GM12874 (cell line): Measurements from ENCODE around the gene LIPC.

Experiments
- TF ChIP-seq, protein P1 (sequence below): IDR thresholded peaks from 2 replicates; pipeline ENCODE4 v1.5.1; 2011; ENCODE audit warnings: low read depth, mild to moderate bottlenecking, control low read depth, low read length, moderate library complexity; ENCODE audit not compliant: insufficient read depth

LIPC gene

DNA sequence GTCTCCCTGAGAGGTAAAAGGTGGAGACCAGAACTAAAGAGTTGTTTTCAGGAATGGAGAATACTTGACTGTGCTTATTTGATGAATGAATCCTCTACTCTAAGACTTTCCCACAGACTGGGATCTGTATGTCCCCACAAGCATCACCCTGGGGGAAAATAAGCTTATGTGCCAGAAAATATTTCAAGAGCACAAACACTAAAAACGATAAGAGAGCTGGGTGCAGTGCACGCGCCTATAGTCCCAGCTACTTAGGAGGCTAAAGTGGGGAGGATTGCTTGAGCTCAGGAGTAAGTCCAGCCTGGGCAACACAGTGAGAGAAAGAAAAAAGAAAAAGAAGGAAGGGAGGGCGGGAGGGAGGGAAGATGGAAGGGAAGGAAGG is 167.0 kb downstream of the LIPC start:
- TF ChIP-seq, protein P1, sequence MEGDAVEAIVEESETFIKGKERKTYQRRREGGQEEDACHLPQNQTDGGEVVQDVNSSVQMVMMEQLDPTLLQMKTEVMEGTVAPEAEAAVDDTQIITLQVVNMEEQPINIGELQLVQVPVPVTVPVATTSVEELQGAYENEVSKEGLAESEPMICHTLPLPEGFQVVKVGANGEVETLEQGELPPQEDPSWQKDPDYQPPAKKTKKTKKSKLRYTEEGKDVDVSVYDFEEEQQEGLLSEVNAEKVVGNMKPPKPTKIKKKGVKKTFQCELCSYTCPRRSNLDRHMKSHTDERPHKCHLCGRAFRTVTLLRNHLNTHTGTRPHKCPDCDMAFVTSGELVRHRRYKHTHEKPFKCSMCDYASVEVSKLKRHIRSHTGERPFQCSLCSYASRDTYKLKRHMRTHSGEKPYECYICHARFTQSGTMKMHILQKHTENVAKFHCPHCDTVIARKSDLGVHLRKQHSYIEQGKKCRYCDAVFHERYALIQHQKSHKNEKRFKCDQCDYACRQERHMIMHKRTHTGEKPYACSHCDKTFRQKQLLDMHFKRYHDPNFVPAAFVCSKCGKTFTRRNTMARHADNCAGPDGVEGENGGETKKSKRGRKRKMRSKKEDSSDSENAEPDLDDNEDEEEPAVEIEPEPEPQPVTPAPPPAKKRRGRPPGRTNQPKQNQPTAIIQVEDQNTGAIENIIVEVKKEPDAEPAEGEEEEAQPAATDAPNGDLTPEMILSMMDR = no peak

DNA sequence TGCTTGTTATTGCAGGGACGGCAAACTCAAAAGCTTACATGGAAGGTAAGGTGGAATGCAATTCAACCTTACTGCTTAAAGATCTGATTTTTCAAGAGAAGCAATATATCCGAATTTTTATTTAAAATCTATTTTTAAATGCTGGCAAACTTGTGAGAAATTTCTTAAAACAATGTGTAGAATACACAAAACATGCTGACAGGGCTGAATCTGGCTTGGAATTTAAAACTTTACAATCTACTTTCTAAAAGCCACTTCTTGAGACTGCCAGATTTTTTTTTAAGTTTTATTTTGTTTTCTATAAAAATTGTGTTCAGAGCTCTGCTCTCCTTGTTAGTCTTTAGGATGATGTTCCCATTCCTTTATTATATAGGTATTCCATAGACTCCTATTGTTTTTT is 171.0 kb downstream of the LIPC start:
- TF ChIP-seq, protein P1 = no peak

DNA sequence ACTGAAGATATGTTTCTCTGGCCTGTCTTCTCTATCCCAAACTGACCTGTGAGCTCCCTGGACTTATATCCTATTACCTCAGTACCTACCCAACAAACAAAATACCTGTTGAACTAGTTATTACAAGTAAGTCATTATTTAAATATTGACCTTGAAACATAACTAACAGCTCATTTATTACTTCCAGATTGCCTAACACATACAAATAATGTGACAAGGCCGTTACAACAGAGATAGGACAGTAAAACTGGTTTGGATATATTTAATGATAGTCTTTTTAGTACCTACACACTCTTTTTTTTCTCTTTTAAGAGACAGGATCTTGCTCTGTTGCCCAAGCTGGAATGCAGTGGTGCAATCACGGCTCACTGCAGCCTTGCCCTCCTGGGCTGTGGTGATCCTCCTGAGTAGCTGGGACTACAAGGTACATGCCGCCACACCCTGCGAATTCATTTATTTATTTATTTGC is 172.7 kb downstream of the LIPC start:
- TF ChIP-seq, protein P1 = no peak

GRCh38 chr15:58605931-58606530 is 174.2 kb downstream of the LIPC start:
- TF ChIP-seq, protein P1 = no peak

DNA sequence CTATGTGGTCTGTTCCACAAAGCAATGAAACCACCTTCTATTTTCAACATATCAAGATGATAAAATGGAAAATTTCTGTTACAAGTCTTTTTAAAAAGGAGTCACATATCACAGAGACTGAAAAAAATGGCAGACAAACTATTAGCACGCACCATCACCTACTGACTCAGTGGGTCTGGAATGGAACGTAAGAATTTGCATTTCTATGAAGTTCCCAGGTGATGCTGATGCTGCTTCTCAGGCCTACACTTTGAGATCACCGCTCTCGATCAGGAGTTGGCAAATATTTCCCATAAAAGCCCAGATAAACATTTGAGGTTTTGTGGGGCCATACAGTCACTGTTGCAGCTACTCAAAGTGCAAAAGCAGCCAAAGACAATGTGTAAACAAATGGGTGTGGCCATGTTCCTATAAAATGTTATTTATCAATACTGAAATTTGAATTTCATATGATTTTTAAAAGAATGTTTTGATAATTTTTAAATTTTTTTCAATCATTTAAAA is 174.8 kb downstream of the LIPC start:
- TF ChIP-seq, protein P1 = no peak

DNA sequence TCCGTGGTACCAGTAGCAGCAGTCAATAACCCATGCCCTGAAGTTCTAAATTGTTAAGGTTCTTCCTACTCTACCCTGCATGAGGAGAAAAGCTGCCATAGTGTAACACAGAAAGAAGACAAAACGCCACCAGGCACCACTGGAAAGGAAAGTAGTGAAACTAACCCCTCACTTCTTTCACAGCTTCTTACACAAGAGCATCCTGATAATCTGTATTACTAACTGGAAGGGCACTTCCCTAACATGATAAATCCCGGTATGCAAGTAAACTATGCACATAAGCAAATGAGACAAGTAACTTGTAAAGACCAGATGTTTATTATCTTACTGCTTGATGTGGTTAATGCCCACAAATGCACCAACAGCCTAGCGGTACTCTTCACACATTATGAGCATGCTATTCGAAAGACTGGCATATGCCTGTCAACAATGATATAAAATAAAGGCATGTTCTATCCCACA is 176.4 kb downstream of the LIPC start:
- TF ChIP-seq, protein P1 = no peak

- TF ChIP-seq, protein P1 = no peak
Observed at GRCh38 chr15:58608711-58609110, 176.9 kb downstream of the LIPC start.
